H9 (cell line): ENCODE results near the gene GALNT17. TPM values are rescaled to one million over a fixed set of nuclear protein-coding genes. Genes with fewer than 3 reads are reported as not detected.

ENCODE experiments used
- DNase-seq: peaks from one replicate; pipeline ENCODE4 v3.0.0-alpha.2; 2017
- H2AFZ ChIP-seq: one replicate; pipeline ENCODE4 v1.6.1; 2013; ENCODE audit warnings: mild to moderate bottlenecking, low read length, control low read depth, moderate library complexity
- H2AK5ac ChIP-seq: 2 replicates; pipeline ENCODE4 v1.6.1; 2013; ENCODE audit warnings: low read length, control low read depth, mixed read lengths; ENCODE audit not compliant: insufficient read length
- H2BK120ac ChIP-seq: one replicate; pipeline ENCODE4 v1.6.1; 2013; ENCODE audit warnings: low read depth, mild to moderate bottlenecking, low read length, control low read depth, inconsistent platforms; ENCODE audit not compliant: poor library complexity, severe bottlenecking
- H2BK12ac ChIP-seq: 2 replicates; pipeline ENCODE4 v1.6.1; 2013; ENCODE audit warnings: low read length, control low read depth, mixed read lengths, low read depth; ENCODE audit not compliant: insufficient read length
- H2BK15ac ChIP-seq: 2 replicates; pipeline ENCODE4 v1.6.1; 2013; ENCODE audit warnings: low read depth, low read length, control low read depth
- H2BK20ac ChIP-seq: one replicate; pipeline ENCODE4 v1.6.1; 2013; ENCODE audit warnings: low read depth, mild to moderate bottlenecking, low read length, control low read depth, inconsistent platforms; ENCODE audit not compliant: poor library complexity, severe bottlenecking
- H2BK5ac ChIP-seq: 2 replicates; pipeline ENCODE4 v1.6.1; 2013; ENCODE audit warnings: low read length, control low read depth, mixed read lengths; ENCODE audit not compliant: insufficient read length
- H3K14ac ChIP-seq: 2 replicates; pipeline ENCODE4 v1.6.1; 2013; ENCODE audit warnings: low read length, control low read depth; ENCODE audit not compliant: insufficient read depth
- H3K18ac ChIP-seq: 2 replicates; pipeline ENCODE4 v1.6.1; 2013; ENCODE audit warnings: low read depth, mild to moderate bottlenecking, mixed read lengths, low read length, control low read depth; ENCODE audit not compliant: insufficient read length
- H3K23ac ChIP-seq: 2 replicates; pipeline ENCODE4 v1.6.1; 2013; ENCODE audit warnings: low read length, control low read depth, mixed read lengths, low read depth; ENCODE audit not compliant: insufficient read length
- H3K23me2 ChIP-seq: 2 replicates; pipeline ENCODE4 v1.6.1; 2013; ENCODE audit warnings: low read depth, mild to moderate bottlenecking, mixed read lengths, low read length, control low read depth; ENCODE audit not compliant: insufficient read length, poor library complexity, severe bottlenecking
- H3K27ac ChIP-seq: 2 replicates; pipeline ENCODE4 v1.5.1; 2013; ENCODE audit warnings: low read length, control low read depth, mixed read lengths, low read depth; ENCODE audit not compliant: insufficient read length
- H3K27me3 ChIP-seq: 2 replicates; pipeline ENCODE4 v1.6.1; 2013; ENCODE audit warnings: low read length, control low read depth, inconsistent platforms; ENCODE audit not compliant: insufficient read depth
- H3K4ac ChIP-seq: 2 replicates; pipeline ENCODE4 v1.6.1; 2013; ENCODE audit warnings: low read depth, mild to moderate bottlenecking, control low read depth, inconsistent platforms, low read length, moderate library complexity
- H3K4me1 ChIP-seq: 2 replicates; pipeline ENCODE4 v1.6.1; 2013; ENCODE audit warnings: low read length, control low read depth, inconsistent platforms; ENCODE audit not compliant: insufficient read depth
- H3K4me2 ChIP-seq: 2 replicates; pipeline ENCODE4 v1.6.1; 2013; ENCODE audit warnings: low read length, control low read depth, mixed read lengths; ENCODE audit not compliant: insufficient read length, insufficient read depth
- H3K56ac ChIP-seq: 2 replicates; pipeline ENCODE4 v1.6.1; 2013; ENCODE audit warnings: low read depth, mild to moderate bottlenecking, mixed read lengths, low read length, control low read depth; ENCODE audit not compliant: insufficient read length
- H3K79me1 ChIP-seq: 2 replicates; pipeline ENCODE4 v1.6.1; 2013; ENCODE audit warnings: low read depth, mild to moderate bottlenecking, moderate library complexity, low read length, control low read depth, inconsistent platforms; ENCODE audit not compliant: insufficient read depth, poor library complexity, severe bottlenecking
- H3K79me2 ChIP-seq: 2 replicates; pipeline ENCODE4 v1.6.1; 2013; ENCODE audit warnings: low read length, control low read depth, inconsistent platforms; ENCODE audit not compliant: insufficient read depth
- H3K9ac ChIP-seq: 2 replicates; pipeline ENCODE4 v1.6.1; 2013; ENCODE audit warnings: low read length, control low read depth, mixed read lengths; ENCODE audit not compliant: insufficient read length; ENCODE audit errors: extremely low read depth
- H3K9me3 ChIP-seq: one replicate; pipeline ENCODE4 v1.6.1; 2013; ENCODE audit warnings: low read depth, low read length, inconsistent platforms; ENCODE audit not compliant: control insufficient read depth
- H3T11ph ChIP-seq: one replicate; pipeline ENCODE4 v1.6.1; 2013; ENCODE audit warnings: mild to moderate bottlenecking, low read length, control low read depth, inconsistent platforms
- H4K20me1 ChIP-seq: one replicate; pipeline ENCODE4 v1.6.1; 2013; ENCODE audit not compliant: control insufficient read depth, insufficient read length, insufficient read depth
- H4K5ac ChIP-seq: 2 replicates; pipeline ENCODE4 v1.6.1; 2013; ENCODE audit warnings: low read depth, mild to moderate bottlenecking, mixed read lengths, low read length, control low read depth; ENCODE audit not compliant: insufficient read length
- H4K8ac ChIP-seq: replicated peaks from 2 replicates; pipeline ENCODE4 v1.6.1; 2013; ENCODE audit warnings: low read length, control low read depth, mixed read lengths, low read depth; ENCODE audit not compliant: insufficient read length
- H4K91ac ChIP-seq: 2 replicates; pipeline ENCODE4 v1.6.1; 2013; ENCODE audit warnings: low read depth, mild to moderate bottlenecking, moderate library complexity, mixed read lengths, low read length, control low read depth; ENCODE audit not compliant: insufficient read length
- H3K27ac Mint-ChIP-seq, 3 experiments: 2 replicates in 2 of 3; 3 replicates in 1 of 3; pipeline ENCODE4 v1.8.0; 2020 to 2021; ENCODE audit warnings: mixed read lengths in 3 of 3, mild to moderate bottlenecking in 1 of 3, moderate library complexity in 1 of 3
- H3K27me3 Mint-ChIP-seq: 2 replicates; pipeline ENCODE4 v1.8.0; 2021; ENCODE audit warnings: low read depth, mild to moderate bottlenecking, moderate library complexity, mixed read lengths
- H3K36me3 Mint-ChIP-seq, 3 experiments: 2 replicates in 2 of 3; 3 replicates in 1 of 3; pipeline ENCODE4 v1.8.0; 2020 to 2021; ENCODE audit warnings: low read depth in 3 of 3, mixed read lengths in 3 of 3; ENCODE audit not compliant: insufficient read depth in 1 of 3
- H3K4me1 Mint-ChIP-seq, 2 experiments: 2 replicates each; pipeline ENCODE4 v1.8.0; 2020; ENCODE audit warnings: mixed read lengths in 2 of 2
- H3K4me3 Mint-ChIP-seq, 2 experiments: 2 replicates in 1 of 2; 3 replicates in 1 of 2; pipeline ENCODE4 v1.8.0; 2020 to 2021; ENCODE audit warnings: mild to moderate bottlenecking in 2 of 2, mixed read lengths in 2 of 2, moderate library complexity in 1 of 2
- H3K9me3 Mint-ChIP-seq, 2 experiments: 2 replicates in 1 of 2; 3 replicates in 1 of 2; pipeline ENCODE4 v1.8.0; 2020; ENCODE audit warnings: mild to moderate bottlenecking in 2 of 2, mixed read lengths in 2 of 2, moderate library complexity in 1 of 2
- CTCF ChIP-seq: fragments of 200-600 bp; sonication (generic); conservative IDR thresholded peaks from 3 replicates; pipeline ENCODE4 v1.8.0; 2021; ENCODE audit warnings: antibody characterized with exemption, mild to moderate bottlenecking
- WGBS: extraction: QIAGEN DNeasy Blood & Tissue Kit; methylation state at CpG from one replicate; pipeline ENCODE4 v1.1.7; 2013; ENCODE audit warnings: missing lambda C conversion rate, low lambda C conversion rate, mixed read lengths; ENCODE audit not compliant: insufficient read length; ENCODE audit errors: extremely low coverage; 5-methylcytosine and 5-hydroxymethylcytosine counted together
- total RNA-seq: library from RNA; stranded (reverse); gene quantifications from 2 replicates; pipeline ENCODE4 v1.2.1, GENCODE V29; 2021

GALNT17 gene
- total RNA-seq, 1 experiment from 2014 or later, result 43.2 TPM

- Histone ChIP-seq H3K18ac (no peak overlapping the region), H2AFZ (no peak overlapping the region), H2AK5ac (no peak overlapping the region), H4K5ac (no peak overlapping the region), H2BK15ac (no peak overlapping the region), H4K91ac (no peak overlapping the region), H3K79me2 (no peaks in the 10 kb centered on the region), H3K9me3 (no peaks in the 10 kb centered on the region), H3K23me2 (no peaks in the 10 kb centered on the region), H3K27ac (no peak overlapping the region), H2BK5ac (no peak overlapping the region), H4K20me1 (peaks cover 1% of the 10 kb centered on the region), H3K4me2 (no peak overlapping the region), H3K23ac (no peak overlapping the region), H3K27me3 (no peaks in the 10 kb centered on the region), H3K9ac (no peak overlapping the region), H3K56ac (no peak overlapping the region), H3T11ph (no peak overlapping the region), H4K8ac (no peak overlapping the region), H2BK12ac (no peak overlapping the region), H3K4me1 (no peaks in the 10 kb centered on the region; the same call in 1 of the 2 replicates), H3K79me1 (no peaks in the 10 kb centered on the region), H2BK120ac (no peak overlapping the region), H3K4ac (no peak overlapping the region), H2BK20ac (no peak overlapping the region), H3K14ac (no peak overlapping the region)
- no peak for TF ChIP-seq CTCF
- peaks cover 17 to 18% of the 10 kb centered on the region in 2 experiments for H3K4me1 Mint-ChIP-seq
- H3K27ac Mint-ChIP-seq, result no peak overlapping the region
- H3K4me3 Mint-ChIP-seq, result no peak overlapping the region
- WGBS, result no CpG with 5 or more reads among the region's 3 CpGs
- DNase-seq, result no peak
- no peaks in the 10 kb centered on the region for H3K27me3 Mint-ChIP-seq
- peaks cover 2 to 5% of the 10 kb centered on the region in 2 experiments; a peak in 4 of 5 replicates for H3K9me3 Mint-ChIP-seq
- H3K36me3 Mint-ChIP-seq, result peaks cover 0 to 15% (median 8%) of the 10 kb centered on the region in 3 experiments; a peak in 6 of 7 replicates
Measured at GRCh38 chr7:71721742-71722141, 589.8 kb downstream of the GALNT17 start.
